ENCODE measurements around the gene ARCN1. TPM values are rescaled to one million over a fixed set of nuclear protein-coding genes. Genes with fewer than 3 reads are reported as not detected.
"Not testable (repeated sequence)": the region's sequence is repeated elsewhere in the genome, so short reads cannot be mapped to it uniquely, and the experiment has no call there.

Gene ARCN1
- total and polyA plus RNA-seq, 3 experiments from 2014 or later = 148 to 154 (median 149) TPM

DNA sequence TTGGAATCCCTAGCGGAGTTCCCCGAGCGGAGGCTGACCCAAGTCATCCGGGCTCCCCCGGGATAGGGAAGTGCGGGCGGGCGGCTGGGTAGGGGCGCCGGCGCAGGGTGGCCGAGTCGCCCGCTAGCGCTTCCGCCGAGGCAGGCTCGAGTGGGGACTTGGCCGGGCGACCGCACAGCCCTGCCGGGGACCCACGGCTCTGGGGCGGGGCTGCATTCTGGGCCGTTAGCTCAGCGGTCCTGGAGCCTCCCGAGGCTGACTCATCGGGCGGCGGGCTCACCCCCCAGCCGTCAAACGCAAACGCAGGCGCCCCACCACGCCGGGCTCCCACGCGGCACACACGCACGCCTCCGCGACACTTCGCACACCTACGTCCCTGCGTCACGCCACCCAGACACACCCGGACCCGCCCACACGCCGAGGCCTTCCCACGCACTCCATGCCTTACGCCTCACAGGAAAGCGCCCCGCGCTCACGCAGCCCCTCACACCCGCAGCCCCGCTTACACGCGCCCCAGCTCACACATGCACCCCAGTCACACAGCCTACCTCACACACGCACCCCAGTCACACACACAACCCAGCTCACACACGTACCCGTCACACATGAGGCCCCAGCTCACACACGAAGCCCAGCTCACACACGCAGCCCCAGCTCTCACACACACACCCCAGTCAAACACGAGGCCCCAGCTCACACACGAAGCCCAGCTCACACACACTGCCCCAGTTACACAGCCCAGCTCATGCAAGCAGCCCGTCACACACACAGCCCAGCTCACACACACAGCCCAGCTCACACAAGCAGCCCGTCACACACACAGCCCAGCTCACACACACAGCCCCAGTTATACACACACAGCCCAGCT, 36.4 kb downstream of the ARCN1 start:
- DNase-seq = peak; percentile 81 to 93 (median 90)
- Histone ChIP-seq H3K27ac (ENCODE audit: low read depth, low read length) (peak overlapping the region; percentile 69), H3K27me3 (ENCODE audit: insufficient read depth, low read length, poor library complexity, severe bottlenecking) (no peaks in the 10 kb centered on the region), H3K36me3 (ENCODE audit: insufficient read depth, low read length) (no peaks in the 10 kb centered on the region), H3K4me3 (ENCODE audit: low read length) (peak overlapping the region; percentile 62), H3K4me1 (ENCODE audit: insufficient read depth, low read length) (peaks cover 22% of the 10 kb centered on the region), H3K9me3 (ENCODE audit: low read length) (no peaks in the 10 kb centered on the region)
- Mint-ChIP-seq H3K36me3 (peaks cover 0 to 3% (median 0%) of the 10 kb centered on the region in 3 donors), H3K9me3 (no peaks in the 10 kb centered on the region), H3K27ac (peak overlapping the region; percentile 78 to 98 (median 92)), H3K27me3 (peaks cover 0 to 2% of the 10 kb centered on the region in 2 donors), H3K4me1 (peaks cover 21 to 28% (median 23%) of the 10 kb centered on the region in 3 donors), H3K4me3 (peak overlapping the region; percentile 73 to 95 (median 83))
- ChIA-PET POLR2A (no interaction called here), CTCF (interaction anchor here (1.0 to 7.7 kb wide), 10 partner anchors 9 to 463 kb away, joined by 3 to 57 read pairs (median 4); partner anchors contain the start of gene CENATAC)

DNA sequence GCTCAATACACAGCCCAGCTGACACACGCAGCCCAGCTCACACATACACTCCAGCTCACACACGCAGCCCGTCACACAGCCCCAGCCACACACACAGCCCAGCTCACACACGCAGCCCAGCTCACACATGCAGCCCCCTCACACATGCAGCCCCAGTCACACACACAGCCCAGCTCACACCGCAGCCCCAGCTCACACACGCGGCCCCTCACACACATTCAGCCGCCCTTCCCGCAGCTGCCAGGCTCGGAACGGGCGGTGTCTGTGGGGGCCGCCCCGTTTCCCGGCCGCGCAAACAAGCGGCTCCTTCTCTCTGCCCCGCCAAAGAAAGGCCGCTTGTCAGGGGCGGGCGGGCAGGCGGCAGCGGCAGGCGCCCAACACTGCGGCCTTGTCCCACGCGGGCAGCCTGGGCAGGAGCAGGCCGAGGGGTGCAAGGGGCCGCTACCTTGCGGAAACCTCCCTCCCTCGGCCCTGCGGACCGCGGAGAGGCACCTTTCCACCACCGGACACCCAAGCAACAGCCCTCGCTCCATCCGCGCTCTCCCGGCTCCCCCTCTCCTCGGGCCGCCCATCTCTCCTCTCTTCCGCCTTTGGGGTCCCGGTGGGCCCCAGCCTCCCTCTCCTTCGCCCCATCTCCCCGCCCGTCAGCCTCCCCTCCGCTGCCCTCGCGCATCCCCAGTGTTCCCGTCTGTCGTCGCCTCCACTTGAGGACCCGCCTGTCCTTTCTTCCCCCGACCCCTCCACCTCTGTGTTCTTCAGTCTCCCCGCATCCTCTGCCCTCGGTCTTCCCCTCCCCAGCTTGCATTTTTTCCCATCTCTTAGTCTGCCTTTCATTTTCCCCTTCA, 37.4 kb downstream of the ARCN1 start:
- Histone ChIP-seq H3K4me1 (ENCODE audit: insufficient read depth, low read length) (peaks cover 22% of the 10 kb centered on the region), H3K27me3 (ENCODE audit: insufficient read depth, low read length, poor library complexity, severe bottlenecking) (no peaks in the 10 kb centered on the region), H3K27ac (ENCODE audit: low read depth, low read length) (no peak overlapping the region), H3K4me3 (ENCODE audit: low read length) (peak overlapping the region; percentile 62), H3K36me3 (ENCODE audit: insufficient read depth, low read length) (no peaks in the 10 kb centered on the region), H3K9me3 (ENCODE audit: low read length) (no peaks in the 10 kb centered on the region)
- H3K36me3 Mint-ChIP-seq = no peaks in the 10 kb centered on the region
- H3K4me3 Mint-ChIP-seq = peak overlapping the region; percentile 73 to 95 (median 83)
- peak overlapping the region; percentile 78 to 98 (median 92) for H3K27ac Mint-ChIP-seq
- peaks cover 21 to 28% (median 23%) of the 10 kb centered on the region in 3 donors for H3K4me1 Mint-ChIP-seq
- no peaks in the 10 kb centered on the region for H3K9me3 Mint-ChIP-seq
- POLR2A ChIA-PET = interaction anchor here (0.6 kb wide), 3 partner anchors 22 to 264 kb away, joined by 3 to 7 read pairs (median 5); no protein-coding TSS in a partner anchor
- peaks cover 0 to 5% of the 10 kb centered on the region in 2 donors for H3K27me3 Mint-ChIP-seq
- CTCF ChIA-PET = interaction anchor here (0.6 to 7.7 kb wide), 12 partner anchors 10 to 464 kb away, joined by 3 to 57 read pairs (median 3); no protein-coding TSS in a partner anchor
- peak; percentile 7 to 67 (median 30) for DNase-seq

DNA sequence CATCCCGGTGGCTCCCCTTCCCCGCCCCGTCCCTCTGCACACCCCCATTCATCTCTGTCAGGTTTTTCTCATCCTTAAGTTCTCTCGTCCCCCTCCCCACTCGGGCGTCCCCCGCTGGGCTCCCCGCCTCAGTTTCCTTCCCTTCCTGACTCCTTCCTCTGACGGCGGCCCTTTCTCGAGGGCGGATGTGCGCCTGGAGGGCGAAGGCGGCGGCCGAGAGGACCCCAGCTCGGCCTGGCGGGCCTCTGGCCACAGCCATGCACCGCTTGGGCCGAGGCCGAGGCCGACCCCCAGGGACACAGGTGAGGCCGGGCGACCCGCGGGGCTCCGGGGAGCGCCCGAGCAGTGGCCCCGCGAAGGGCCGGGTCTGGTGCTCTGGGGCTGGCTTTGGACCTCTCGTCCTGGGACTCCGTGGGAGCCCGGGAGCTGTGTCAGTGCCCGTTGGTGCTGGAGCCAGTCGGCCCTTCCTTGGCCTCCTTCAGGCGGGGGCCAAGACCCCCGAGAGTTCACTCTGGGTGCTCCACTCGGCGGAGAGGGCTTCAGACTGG, 38.1 kb downstream of the ARCN1 start:
- CTCF ChIA-PET = interaction anchor here (0.6 to 7.7 kb wide), 5 partner anchors 12 to 330 kb away, joined by 3 to 57 read pairs (median 3); no protein-coding TSS in a partner anchor
- peak in 2 of 5 donors; percentile 9 to 21 for DNase-seq
- Mint-ChIP-seq H3K36me3 (no peaks in the 10 kb centered on the region), H3K27ac (peak overlapping the region in 6 of 8 donors; percentile 23 to 97 (median 90)), H3K27me3 (peaks cover 0 to 5% of the 10 kb centered on the region in 2 donors), H3K4me3 (peak overlapping the region; percentile 73 to 95 (median 83)), H3K4me1 (peaks cover 21 to 28% (median 23%) of the 10 kb centered on the region in 3 donors), H3K9me3 (no peaks in the 10 kb centered on the region)
- Histone ChIP-seq H3K36me3 (ENCODE audit: insufficient read depth, low read length) (no peaks in the 10 kb centered on the region), H3K9me3 (ENCODE audit: low read length) (no peaks in the 10 kb centered on the region), H3K27ac (ENCODE audit: low read depth, low read length) (no peak overlapping the region), H3K4me1 (ENCODE audit: insufficient read depth, low read length) (peaks cover 22% of the 10 kb centered on the region), H3K27me3 (ENCODE audit: insufficient read depth, low read length, poor library complexity, severe bottlenecking) (no peaks in the 10 kb centered on the region), H3K4me3 (ENCODE audit: low read length) (peak overlapping the region; percentile 43)
- POLR2A ChIA-PET = interaction anchor here (0.6 kb wide), 3 partner anchors 21 to 273 kb away, joined by 3 to 7 read pairs (median 5); no protein-coding TSS in a partner anchor

DNA sequence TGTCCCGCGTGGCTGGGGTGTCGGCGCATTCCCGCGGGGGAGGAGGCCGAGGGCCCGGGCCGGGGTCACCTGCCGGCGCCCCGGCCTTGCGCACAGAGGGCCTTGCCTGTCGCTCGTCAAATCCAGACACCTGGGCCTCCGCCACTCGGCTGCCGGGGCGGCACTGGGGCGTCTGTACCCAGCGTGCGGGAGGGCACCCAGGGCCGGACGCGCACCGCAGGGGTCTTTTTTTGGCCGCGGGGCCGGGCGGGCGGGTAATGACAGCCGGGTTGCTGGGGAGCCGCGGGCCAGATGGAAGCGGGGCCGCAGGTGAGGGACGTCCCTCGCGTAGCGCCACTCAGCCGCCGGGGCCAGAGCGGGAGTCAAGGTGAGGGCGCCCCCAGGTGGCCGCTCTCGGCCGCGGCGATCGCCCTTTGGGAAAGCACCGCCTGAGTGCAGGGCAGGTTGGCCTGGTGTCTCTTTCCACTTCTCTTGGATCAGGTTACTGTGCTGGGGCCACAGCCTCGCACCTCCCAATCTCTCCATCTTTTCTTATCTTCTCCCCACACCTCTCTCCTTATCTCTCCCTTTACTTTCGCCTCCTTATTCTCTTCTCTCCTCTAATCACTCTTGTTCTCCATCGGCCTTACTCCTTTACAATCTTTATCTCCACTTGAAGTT, 38.7 kb downstream of the ARCN1 start:
- POLR2A ChIA-PET = interaction anchor here (0.6 to 0.7 kb wide), 2 partner anchors 16 to 273 kb away, joined by 3 to 6 read pairs; no protein-coding TSS in a partner anchor
- peaks cover 21 to 28% (median 23%) of the 10 kb centered on the region in 3 donors for H3K4me1 Mint-ChIP-seq
- DNase-seq = peak; percentile 81 to 87 (median 83)

DNA sequence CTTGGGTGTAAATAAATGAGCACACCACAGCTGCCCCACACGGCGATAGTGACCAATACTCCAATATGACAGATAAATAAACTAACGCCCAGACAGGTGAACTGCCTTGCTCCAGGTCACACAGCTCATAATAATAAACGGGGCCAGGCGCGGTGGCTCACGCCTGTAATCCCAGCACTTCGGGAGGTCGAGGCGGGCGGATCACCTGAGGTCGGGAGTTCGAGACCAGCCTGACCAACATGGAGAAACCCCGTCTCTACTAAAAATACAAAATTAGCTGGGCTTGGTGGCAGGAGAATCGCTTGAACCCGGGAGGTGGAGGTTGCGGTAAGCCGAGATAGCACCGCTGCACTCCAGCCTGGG, 39.2 kb downstream of the ARCN1 start:
- H3K27me3 ChIP-seq (ENCODE audit: insufficient read depth, low read length, poor library complexity, severe bottlenecking); H3K9me3 Mint-ChIP-seq; H3K27ac ChIP-seq (ENCODE audit: low read depth, low read length); H3K36me3 ChIP-seq (ENCODE audit: insufficient read depth, low read length); H3K9me3 ChIP-seq (ENCODE audit: low read length); DNase-seq; H3K27me3 Mint-ChIP-seq; H3K36me3 Mint-ChIP-seq; H3K4me3 ChIP-seq (ENCODE audit: low read length): not testable (repeated sequence)
- Mint-ChIP-seq H3K4me3 (peak overlapping the region; percentile 70 to 86 (median 78)), H3K27ac (peak overlapping the region in 6 of 8 donors; percentile 2 to 91 (median 79)), H3K4me1 (peaks cover 21 to 28% (median 23%) of the 10 kb centered on the region in 3 donors)
- POLR2A ChIA-PET = interaction anchor here (0.6 to 0.7 kb wide), 2 partner anchors 10 to 16 kb away, joined by 3 to 6 read pairs; no protein-coding TSS in a partner anchor
- CTCF ChIA-PET = interaction anchor here (0.9 to 2.8 kb wide), 9 partner anchors 10 to 467 kb away, joined by 3 to 13 read pairs (median 4); partner anchors contain the start of gene ARCN1
- H3K4me1 ChIP-seq (ENCODE audit: insufficient read depth, low read length) = peaks cover 22% of the 10 kb centered on the region

More for the DNA sequence above, 38.7 kb downstream of the ARCN1 start:
- CTCF ChIA-PET = interaction anchor here (0.9 to 7.7 kb wide), 10 partner anchors 11 to 466 kb away, joined by 3 to 57 read pairs (median 4); partner anchors contain the start of gene ARCN1
- Histone ChIP-seq H3K9me3 (ENCODE audit: low read length) (no peaks in the 10 kb centered on the region), H3K27me3 (ENCODE audit: insufficient read depth, low read length, poor library complexity, severe bottlenecking) (no peaks in the 10 kb centered on the region), H3K4me1 (ENCODE audit: insufficient read depth, low read length) (peaks cover 22% of the 10 kb centered on the region), H3K4me3 (ENCODE audit: low read length) (peak overlapping the region; percentile 43), H3K36me3 (ENCODE audit: insufficient read depth, low read length) (no peaks in the 10 kb centered on the region), H3K27ac (ENCODE audit: low read depth, low read length) (no peak overlapping the region)
- H3K27ac Mint-ChIP-seq = peak overlapping the region in 6 of 8 donors; percentile 2 to 97 (median 82)
- H3K36me3 Mint-ChIP-seq = no peaks in the 10 kb centered on the region
- peak overlapping the region; percentile 70 to 86 (median 78) for H3K4me3 Mint-ChIP-seq
- no peaks in the 10 kb centered on the region for H3K9me3 Mint-ChIP-seq
- H3K27me3 Mint-ChIP-seq = peaks cover 0 to 5% of the 10 kb centered on the region in 2 donors

DNA sequence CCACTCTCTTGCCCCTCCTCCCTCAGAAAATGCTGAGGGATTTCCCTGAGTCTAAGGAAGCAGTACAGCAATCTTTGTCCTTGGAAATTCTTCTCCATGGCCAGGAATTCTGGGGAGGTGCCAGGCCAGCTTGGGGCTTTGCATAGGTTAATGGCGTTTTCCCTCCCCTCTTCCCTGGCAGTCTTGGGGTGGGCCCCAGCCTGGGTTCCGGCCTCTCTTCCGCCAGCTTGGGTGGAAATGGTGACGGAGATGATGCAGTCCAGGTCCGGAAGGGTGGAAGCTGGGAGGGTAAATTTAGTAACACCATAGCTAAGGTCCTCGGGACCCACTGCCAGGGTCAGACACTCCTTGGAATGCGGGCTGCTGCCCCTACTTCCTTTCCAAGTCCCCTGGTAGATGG, 40.2 kb downstream of the ARCN1 start:
- Mint-ChIP-seq H3K36me3 (peaks cover 0 to 3% (median 2%) of the 10 kb centered on the region in 3 donors), H3K27ac (no peak overlapping the region), H3K4me1 (peaks cover 17 to 23% (median 22%) of the 10 kb centered on the region in 3 donors), H3K27me3 (peaks cover 0 to 7% of the 10 kb centered on the region in 2 donors), H3K9me3 (no peaks in the 10 kb centered on the region), H3K4me3 (peak overlapping the region in 1 of 7 donors; percentile 54)
- POLR2A ChIA-PET = interaction anchor here (0.6 kb wide), 1 partner anchor 50 kb away, joined by 8 read pairs; no protein-coding TSS in a partner anchor
- H3K4me1 ChIP-seq (ENCODE audit: insufficient read depth, low read length) = peaks cover 22% of the 10 kb centered on the region
- CTCF ChIA-PET = interaction anchor here (1.0 to 2.8 kb wide), 8 partner anchors 9 to 468 kb away, joined by 3 to 13 read pairs (median 4); partner anchors contain the start of gene ARCN1
- no peaks in the 10 kb centered on the region for H3K27me3 ChIP-seq (ENCODE audit: insufficient read depth, low read length, poor library complexity, severe bottlenecking)
- H3K36me3 ChIP-seq (ENCODE audit: insufficient read depth, low read length) = no peaks in the 10 kb centered on the region
- H3K4me3 ChIP-seq (ENCODE audit: low read length) = no peak overlapping the region
- no peaks in the 10 kb centered on the region for H3K9me3 ChIP-seq (ENCODE audit: low read length)
- DNase-seq = no peak
- no peak overlapping the region for H3K27ac ChIP-seq (ENCODE audit: low read depth, low read length)

All from CD8-positive, alpha-beta memory T cell (primary cell).